Loucy (cell line): ENCODE measurements around the gene HCK.

Experiments used
- H2AFZ ChIP-seq: fragments of 200-600 bp; sonication (generic); 2 replicates; pipeline ENCODE4 v1.6.0; 2016; ENCODE audit warnings: antibody characterized with exemption, mild to moderate bottlenecking, low read length, moderate library complexity
- H3F3A ChIP-seq: fragments of 200-600 bp; 2 replicates; pipeline ENCODE4 v1.6.0; 2016; ENCODE audit warnings: antibody characterized with exemption, low read depth, mild to moderate bottlenecking
- H3K27me3 ChIP-seq: fragments of 200-600 bp; sonication (generic); 2 replicates; pipeline ENCODE4 v1.6.1; 2014; ENCODE audit warnings: low read length, mild to moderate bottlenecking; ENCODE audit not compliant: insufficient read depth, poor library complexity, severe bottlenecking
- H3K36me3 ChIP-seq: fragments of 200-600 bp; sonication (generic); 2 replicates; pipeline ENCODE4 v1.6.1; 2016; ENCODE audit warnings: low read length; ENCODE audit not compliant: insufficient read depth
- H3K4me1 ChIP-seq: fragments of 200-600 bp; sonication (generic); 2 replicates; pipeline ENCODE4 v1.5.1; 2014; ENCODE audit warnings: low read length, mild to moderate bottlenecking; ENCODE audit not compliant: insufficient read depth, poor library complexity, severe bottlenecking
- H3K4me2 ChIP-seq: fragments of 200-600 bp; sonication (generic); 2 replicates; pipeline ENCODE4 v1.6.0; 2014; ENCODE audit warnings: antibody characterized with exemption, low read length, low read depth, mild to moderate bottlenecking; ENCODE audit not compliant: poor library complexity, severe bottlenecking
- H3K4me3 ChIP-seq: fragments of 200-600 bp; sonication (generic); 2 replicates; pipeline ENCODE4 v1.5.1; 2014; ENCODE audit warnings: low read length, mild to moderate bottlenecking, mixed read lengths; ENCODE audit not compliant: poor library complexity, severe bottlenecking
- H3K79me2 ChIP-seq: fragments of 200-600 bp; sonication (generic); 2 replicates; pipeline ENCODE4 v1.6.1; 2014; ENCODE audit warnings: low read length; ENCODE audit not compliant: insufficient read depth
- H3K9ac ChIP-seq: fragments of 200-600 bp; sonication (generic); 2 replicates; pipeline ENCODE4 v1.6.0; 2014; ENCODE audit warnings: mild to moderate bottlenecking, low read depth, low read length, moderate library complexity; ENCODE audit not compliant: poor library complexity, severe bottlenecking
- H3K9me2 ChIP-seq: fragments of 200-600 bp; sonication (generic); replicated peaks from 2 replicates; pipeline ENCODE4 v1.6.1; 2016; ENCODE audit warnings: low read depth, low read length, mixed read lengths
- H3K9me3 ChIP-seq: fragments of 200-600 bp; sonication (generic); 2 replicates; pipeline ENCODE4 v1.6.1; 2014; ENCODE audit warnings: mild to moderate bottlenecking, antibody characterized with exemption, low read length, low read depth; ENCODE audit not compliant: insufficient read depth
- H4K20me1 ChIP-seq: fragments of 200-600 bp; sonication (generic); 2 replicates; pipeline ENCODE4 v1.6.0; 2014; ENCODE audit warnings: antibody characterized with exemption, low read length, mild to moderate bottlenecking; ENCODE audit not compliant: insufficient read depth, poor library complexity, severe bottlenecking
- EZH2phosphoT487 ChIP-seq: fragments of 200-600 bp; IDR thresholded peaks from 2 replicates; pipeline ENCODE4 v1.6.1; 2018; ENCODE audit warnings: antibody characterized with exemption, mild to moderate bottlenecking, moderate library complexity, borderline replicate concordance
- TF ChIP-seq, protein P1 (sequence below): fragments of 200-600 bp; sonication (generic); conservative IDR thresholded peaks from 2 replicates; pipeline ENCODE4 v1.5.1; 2014; ENCODE audit warnings: mild to moderate bottlenecking, antibody characterized with exemption, low read length

HCK gene

DNA sequence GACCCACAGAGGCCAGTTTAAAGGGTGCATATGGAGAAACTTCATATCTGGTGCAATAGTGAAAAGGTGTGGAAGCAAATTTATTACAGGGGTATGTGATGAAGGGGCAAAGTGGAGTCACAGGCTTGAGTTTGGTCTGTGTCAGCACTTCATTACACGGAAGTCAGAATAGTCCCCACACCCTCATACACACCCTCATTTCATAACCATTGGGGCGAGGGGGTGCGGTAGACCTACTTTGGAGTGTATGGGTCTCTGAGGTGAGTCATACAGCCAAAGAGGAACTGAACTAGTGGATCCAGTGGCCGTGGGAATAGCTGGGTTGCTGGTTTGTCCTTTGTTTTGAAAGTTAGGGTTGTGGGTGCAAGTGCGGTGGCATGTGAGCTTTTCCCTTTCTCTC is 60.8 kb downstream of the HCK start:
- peaks cover 75% of the 10 kb centered on the region for H3K79me2 ChIP-seq
- peaks cover 28% of the 10 kb centered on the region for H3K4me1 ChIP-seq
- H3K9me3 ChIP-seq: no peaks in the 10 kb centered on the region
- peak overlapping the region; percentile 2 for H3K4me3 ChIP-seq
- no peak overlapping the region for H3K9ac ChIP-seq
- no peaks in the 10 kb centered on the region for H3K36me3 ChIP-seq
- no peak overlapping the region for H2AFZ ChIP-seq
- H3F3A ChIP-seq: no peaks in the 10 kb centered on the region
- peaks cover 32% of the 10 kb centered on the region for H4K20me1 ChIP-seq
- H3K4me2 ChIP-seq: peak overlapping the region; percentile 52
- peaks cover 6% of the 10 kb centered on the region for H3K27me3 ChIP-seq
- no peak for TF ChIP-seq EZH2phosphoT487
- TF ChIP-seq, protein P1, sequence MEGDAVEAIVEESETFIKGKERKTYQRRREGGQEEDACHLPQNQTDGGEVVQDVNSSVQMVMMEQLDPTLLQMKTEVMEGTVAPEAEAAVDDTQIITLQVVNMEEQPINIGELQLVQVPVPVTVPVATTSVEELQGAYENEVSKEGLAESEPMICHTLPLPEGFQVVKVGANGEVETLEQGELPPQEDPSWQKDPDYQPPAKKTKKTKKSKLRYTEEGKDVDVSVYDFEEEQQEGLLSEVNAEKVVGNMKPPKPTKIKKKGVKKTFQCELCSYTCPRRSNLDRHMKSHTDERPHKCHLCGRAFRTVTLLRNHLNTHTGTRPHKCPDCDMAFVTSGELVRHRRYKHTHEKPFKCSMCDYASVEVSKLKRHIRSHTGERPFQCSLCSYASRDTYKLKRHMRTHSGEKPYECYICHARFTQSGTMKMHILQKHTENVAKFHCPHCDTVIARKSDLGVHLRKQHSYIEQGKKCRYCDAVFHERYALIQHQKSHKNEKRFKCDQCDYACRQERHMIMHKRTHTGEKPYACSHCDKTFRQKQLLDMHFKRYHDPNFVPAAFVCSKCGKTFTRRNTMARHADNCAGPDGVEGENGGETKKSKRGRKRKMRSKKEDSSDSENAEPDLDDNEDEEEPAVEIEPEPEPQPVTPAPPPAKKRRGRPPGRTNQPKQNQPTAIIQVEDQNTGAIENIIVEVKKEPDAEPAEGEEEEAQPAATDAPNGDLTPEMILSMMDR: no peak
- H3K9me2 ChIP-seq: no peaks in the 10 kb centered on the region; the same call in 1 of the 2 replicates

GRCh38 chr20:32113591-32114260 is 61.7 kb downstream of the HCK start:
- Histone ChIP-seq H3F3A (no peaks in the 10 kb centered on the region), H3K9me2 (no peaks in the 10 kb centered on the region; the same call in 1 of the 2 replicates), H3K4me2 (peak overlapping the region; percentile 52), H3K36me3 (no peaks in the 10 kb centered on the region), H3K9me3 (no peaks in the 10 kb centered on the region), H2AFZ (no peak overlapping the region), H3K27me3 (no peaks in the 10 kb centered on the region), H3K4me3 (no peak overlapping the region), H3K9ac (no peak overlapping the region), H3K4me1 (peaks cover 28% of the 10 kb centered on the region), H4K20me1 (peaks cover 37% of the 10 kb centered on the region), H3K79me2 (peaks cover 79% of the 10 kb centered on the region)
- TF ChIP-seq, protein P1: no peak
- no peak for TF ChIP-seq EZH2phosphoT487

- Histone ChIP-seq H3K4me3 (no peak overlapping the region), H3K79me2 (peaks cover 83% of the 10 kb centered on the region), H3K4me2 (no peak overlapping the region), H3K9me2 (no peaks in the 10 kb centered on the region), H3F3A (no peaks in the 10 kb centered on the region), H3K27me3 (no peaks in the 10 kb centered on the region), H3K9ac (no peak overlapping the region), H4K20me1 (peaks cover 37% of the 10 kb centered on the region), H3K4me1 (peaks cover 28% of the 10 kb centered on the region), H2AFZ (no peak overlapping the region), H3K9me3 (no peaks in the 10 kb centered on the region), H3K36me3 (no peaks in the 10 kb centered on the region)
- no peak for TF ChIP-seq EZH2phosphoT487
- TF ChIP-seq, protein P1: no peak
Measured at GRCh38 chr20:32114305-32114960, 62.4 kb downstream of the HCK start.
